Measurements from ENCODE around the gene CDH13. TPM values are rescaled to one million over a fixed set of nuclear protein-coding genes. Genes with fewer than 3 reads are reported as not detected.

CDH13 gene
- total and polyA plus RNA-seq, 2 of the 8 experiments (the other 6 are each of a cell fraction or from before 2014, with no cell fraction given) = 2.3 to 2.4 TPM

GRCh38 chr16:83045790-83046189 is 419.0 kb downstream of the CDH13 start (continued):
- TF ChIP-seq JUND (IDR thresholded peaks at IDR 0.05; ENCODE audit: low read length) = no peak
